GM12873 (cell line): ENCODE measurements around the gene HNRNPD.

Source experiments
- CTCF ChIP-seq: IDR thresholded peaks from 2 replicates; pipeline ENCODE4 v1.5.1; 2012; ENCODE audit warnings: low read depth, mild to moderate bottlenecking, moderate library complexity, low read length, control low read depth; ENCODE audit not compliant: insufficient read depth; ENCODE audit errors: missing control alignments

HNRNPD gene

GRCh38 chr4:82373816-82374625 lies at the start of gene HNRNPD:
Gene HNRNPD (minus strand): TSS chr4:82373991. CDS start chr4:82373678, 313 bp downstream.
- TF ChIP-seq CTCF, result no peak

GRCh38 chr4:82422616-82423015 lies 48.8 kb upstream of the HNRNPD start:
- TF ChIP-seq CTCF, result no peak

- TF ChIP-seq CTCF, result no peak
These were observed 48.2 kb upstream of the HNRNPD start for GRCh38 chr4:82421796-82422560.

GRCh38 chr4:82419451-82419850 lies 45.7 kb upstream of the HNRNPD start:
- no peak for TF ChIP-seq CTCF

- no peak for TF ChIP-seq CTCF
These were observed 42.2 kb upstream of the HNRNPD start for GRCh38 chr4:82415922-82416365.

GRCh38 chr4:82403725-82404124 lies 29.9 kb upstream of the HNRNPD start:
- TF ChIP-seq CTCF, result no peak

GRCh38 chr4:82402196-82402775 lies 28.5 kb upstream of the HNRNPD start:
- TF ChIP-seq CTCF, result no peak
